Medulla oblongata (tissue), 1 donor: ENCODE data around the gene ERI3.

Source experiments
- DNase-seq: peaks from one replicate; pipeline ENCODE4 v3.0.0-alpha.2; 2015; ENCODE audit errors: extremely low spot score

ERI3 gene

GRCh38 chr1:44262414-44262813 is 92.6 kb downstream of the ERI3 start:
- DNase-seq: no peak

GRCh38 chr1:44261962-44262361 is 93.1 kb downstream of the ERI3 start:
- DNase-seq: no peak

GRCh38 chr1:44261171-44261817 is 93.8 kb downstream of the ERI3 start:
- no peak for DNase-seq

- DNase-seq: no peak
Measured at GRCh38 chr1:44260792-44261170, 94.3 kb downstream of the ERI3 start.

- DNase-seq: no peak
Measured at GRCh38 chr1:44259090-44259489, 96.0 kb downstream of the ERI3 start.

GRCh38 chr1:44256762-44257554 is 98.1 kb downstream of the ERI3 start:
- DNase-seq: no peak

GRCh38 chr1:44254392-44254910 is 100.6 kb downstream of the ERI3 start:
- DNase-seq: no peak

- DNase-seq: no peak
Measured at GRCh38 chr1:44251989-44252671, 102.9 kb downstream of the ERI3 start.

GRCh38 chr1:44251486-44251885 is 103.6 kb downstream of the ERI3 start:
- no peak for DNase-seq

GRCh38 chr1:44250068-44250781 is 104.8 kb downstream of the ERI3 start:
- DNase-seq: no peak

- peak; percentile 27 for DNase-seq
Measured at GRCh38 chr1:44249543-44249942, 105.5 kb downstream of the ERI3 start.

- no peak for DNase-seq
Measured at GRCh38 chr1:44246806-44247205, 108.3 kb downstream of the ERI3 start.

GRCh38 chr1:44244986-44245385 is 110.1 kb downstream of the ERI3 start:
- no peak for DNase-seq

GRCh38 chr1:44243782-44244495 is 111.1 kb downstream of the ERI3 start:
- no peak for DNase-seq

- peak; percentile 25 for DNase-seq
Measured at GRCh38 chr1:44242746-44243145, 112.3 kb downstream of the ERI3 start.

- peak; percentile 32 for DNase-seq
Measured at GRCh38 chr1:44240802-44241671, 114.0 kb downstream of the ERI3 start.

- peak; percentile 41 for DNase-seq
Measured at GRCh38 chr1:44239961-44240371, 115.1 kb downstream of the ERI3 start.

GRCh38 chr1:44239331-44239960 is 115.6 kb downstream of the ERI3 start:
- DNase-seq: no peak

GRCh38 chr1:44238660-44239059 is 116.4 kb downstream of the ERI3 start:
- no peak for DNase-seq
